CD4-positive, CD25-positive, alpha-beta regulatory T cell (primary cell): ENCODE results near the gene IL4R. TPM values are rescaled to one million over a fixed set of nuclear protein-coding genes. Genes with fewer than 3 reads are reported as not detected.

Experiments
- ATAC-seq, 2 donors: fragments of 150-1000 bp; cut with Tn5 transposase; one replicate each; pipeline ENCODE4 v1.10.0; 2021; ENCODE audit warnings: low read depth in 2 of 2, moderate number of reproducible peaks in 2 of 2, moderate library complexity in 1 of 2
- DNase-seq, 3 donors: peaks; one replicate each; pipeline versions ENCODE4 v3.0.0 to v3.0.0-alpha.2; 2012 to 2022; ENCODE audit warnings: mixed read lengths in 1 of 3
- H3K27ac ChIP-seq: one replicate; pipeline ENCODE4 v1.7.0; 2013; ENCODE audit warnings: mild to moderate bottlenecking, low read length; ENCODE audit not compliant: insufficient read depth, poor library complexity, severe bottlenecking
- H3K27me3 ChIP-seq: one replicate; pipeline ENCODE4 v1.7.0; 2013; ENCODE audit warnings: low read length; ENCODE audit not compliant: control insufficient read depth, insufficient read depth
- H3K36me3 ChIP-seq: one replicate; pipeline ENCODE4 v1.7.0; 2013; ENCODE audit warnings: mild to moderate bottlenecking, low read length, moderate library complexity; ENCODE audit not compliant: control insufficient read depth, insufficient read depth
- H3K4me1 ChIP-seq: 2 replicates; pipeline ENCODE4 v1.7.0; 2013; ENCODE audit warnings: mild to moderate bottlenecking, low read length; ENCODE audit not compliant: insufficient read depth, control insufficient read depth, poor library complexity, severe bottlenecking
- H3K4me3 ChIP-seq: one replicate; pipeline ENCODE4 v1.7.0; 2013; ENCODE audit warnings: low read depth, mild to moderate bottlenecking, low read length, moderate library complexity
- H3K9me3 ChIP-seq, 2 experiments: 1 replicate in 1 of 2; 2 replicates in 1 of 2; pipeline ENCODE4 v1.7.0; 2013; ENCODE audit warnings: low read length in 2 of 2, mild to moderate bottlenecking in 1 of 2, moderate library complexity in 1 of 2; ENCODE audit not compliant: control insufficient read depth in 2 of 2
- H3K27ac Mint-ChIP-seq, 3 donors: one replicate each; pipeline ENCODE4 v1.8.0; 2020 to 2022; ENCODE audit warnings: mild to moderate bottlenecking in 3 of 3, mixed read lengths in 3 of 3, moderate library complexity in 2 of 3
- H3K27me3 Mint-ChIP-seq: one replicate; pipeline ENCODE4 v1.8.0; 2022; ENCODE audit warnings: mild to moderate bottlenecking, mixed read lengths
- H3K36me3 Mint-ChIP-seq: one replicate; pipeline ENCODE4 v1.8.0; 2020; ENCODE audit warnings: mixed read lengths
- H3K4me1 Mint-ChIP-seq, 4 donors: one replicate each; pipeline ENCODE4 v1.8.0; 2020 to 2022; ENCODE audit warnings: mixed read lengths in 4 of 4, mild to moderate bottlenecking in 1 of 4
- H3K4me3 Mint-ChIP-seq, 4 donors: one replicate each; pipeline ENCODE4 v1.8.0; 2020 to 2022; ENCODE audit warnings: mild to moderate bottlenecking in 4 of 4, mixed read lengths in 4 of 4, moderate library complexity in 3 of 4
- H3K9me3 Mint-ChIP-seq, 7 donors: one replicate each; pipeline ENCODE4 v1.8.0; 2020 to 2022; ENCODE audit warnings: mixed read lengths in 7 of 7, mild to moderate bottlenecking in 3 of 7, moderate library complexity in 2 of 7
- polyA plus RNA-seq, 4 donors: library from polyadenylated mRNA; unstranded; fragments of 300-500 nt; fragmentation: Illumina TruSeq; gene quantifications; one replicate each; pipeline ENCODE4 v1.2.3, GENCODE V29; 2021
- total RNA-seq: library from RNA; stranded (reverse); gene quantifications from one replicate; pipeline ENCODE4 v1.2.3, GENCODE V29; 2022

The IL4R gene
- total and polyA plus RNA-seq, 5 donors from 2014 or later = 21.2 to 160 (median 27.4) TPM

DNA sequence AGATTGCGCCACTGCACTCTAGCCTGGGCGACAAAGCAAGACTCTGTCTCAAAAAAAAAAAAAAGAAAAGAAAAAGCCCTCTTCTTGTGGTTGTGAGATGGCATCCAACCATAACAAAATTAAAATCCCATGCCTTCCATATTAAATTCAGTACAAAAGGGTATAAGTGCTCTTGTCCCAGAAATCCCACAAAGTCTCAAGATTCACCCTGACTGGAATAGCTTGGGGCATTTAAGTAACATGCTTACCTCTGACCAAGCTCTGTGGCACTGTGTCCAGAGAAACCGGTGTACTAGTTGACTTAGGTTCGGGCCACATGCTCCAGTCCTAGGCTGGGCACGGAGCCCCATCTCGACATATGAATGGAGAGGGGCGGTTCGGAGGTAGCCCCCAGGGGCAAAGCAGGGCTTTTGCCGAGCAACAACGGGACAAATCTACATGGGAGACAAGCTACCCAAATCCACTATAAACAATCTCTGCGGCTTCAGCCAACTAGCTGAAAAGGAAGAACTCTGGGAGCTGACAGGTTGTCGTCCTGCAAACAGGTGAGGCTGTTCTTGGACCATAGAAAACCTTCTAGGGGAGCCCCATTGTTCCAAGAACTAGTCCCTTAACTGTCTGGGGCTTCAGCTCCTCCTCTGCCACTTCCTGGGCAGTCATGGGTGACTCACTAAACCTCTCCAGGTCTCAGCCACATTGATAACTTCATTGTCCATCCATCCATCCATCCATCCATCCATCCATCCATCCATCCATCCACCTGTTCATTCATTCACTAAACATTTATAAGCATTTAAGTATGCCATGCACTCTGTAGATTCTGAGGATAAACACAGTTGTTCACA, 10.3 kb upstream of the IL4R start:
- Histone ChIP-seq H3K27me3 (no peaks in the 10 kb centered on the region), H3K9me3 (no peaks in the 10 kb centered on the region), H3K27ac (no peak overlapping the region), H3K4me1 (no peaks in the 10 kb centered on the region), H3K36me3 (no peaks in the 10 kb centered on the region), H3K4me3 (no peak overlapping the region)
- Mint-ChIP-seq H3K9me3 (peaks cover 0 to 7% (median 2%) of the 10 kb centered on the region in 7 donors), H3K4me1 (peaks cover 0 to 6% (median 3%) of the 10 kb centered on the region in 4 donors), H3K27me3 (peaks cover 14% of the 10 kb centered on the region), H3K27ac (peak overlapping the region in 1 of 3 donors; percentile 63), H3K4me3 (no peak overlapping the region), H3K36me3 (peaks cover 5% of the 10 kb centered on the region)
- ATAC-seq (no peak), DNase-seq (no peak)

DNA sequence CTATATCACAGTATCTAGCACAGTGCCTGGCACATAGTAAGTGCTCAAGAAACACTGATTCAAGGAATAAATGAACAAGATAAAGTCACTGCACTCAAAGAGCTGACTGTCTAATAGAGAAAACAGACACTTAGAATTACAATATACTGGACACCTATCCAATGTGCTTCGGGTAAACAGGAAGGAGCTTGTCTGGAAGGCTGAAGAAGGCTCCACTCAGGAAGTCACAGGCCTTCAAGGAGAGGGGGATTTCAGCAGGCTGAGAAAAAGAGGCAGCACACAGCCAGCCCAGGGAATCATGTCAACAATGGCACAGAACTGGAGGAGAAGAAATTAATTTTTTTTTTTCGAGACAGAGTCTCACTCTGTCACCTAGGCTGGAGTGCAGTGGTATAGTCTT, 9.7 kb upstream of the IL4R start:
- H3K36me3 ChIP-seq = no peaks in the 10 kb centered on the region
- no peak for DNase-seq
- H3K9me3 ChIP-seq = no peaks in the 10 kb centered on the region
- H3K4me3 ChIP-seq = no peak overlapping the region
- peaks cover 0 to 7% (median 2%) of the 10 kb centered on the region in 7 donors for H3K9me3 Mint-ChIP-seq
- H3K27me3 Mint-ChIP-seq = peaks cover 14% of the 10 kb centered on the region
- ATAC-seq = no peak
- H3K4me1 Mint-ChIP-seq = peaks cover 0 to 6% (median 2%) of the 10 kb centered on the region in 4 donors
- peaks cover 5% of the 10 kb centered on the region for H3K36me3 Mint-ChIP-seq
- H3K4me3 Mint-ChIP-seq = no peak overlapping the region
- no peaks in the 10 kb centered on the region for H3K4me1 ChIP-seq
- H3K27ac ChIP-seq = no peak overlapping the region
- H3K27me3 ChIP-seq = no peaks in the 10 kb centered on the region
- H3K27ac Mint-ChIP-seq = peak overlapping the region in 2 of 3 donors; percentile 63 to 76

DNA sequence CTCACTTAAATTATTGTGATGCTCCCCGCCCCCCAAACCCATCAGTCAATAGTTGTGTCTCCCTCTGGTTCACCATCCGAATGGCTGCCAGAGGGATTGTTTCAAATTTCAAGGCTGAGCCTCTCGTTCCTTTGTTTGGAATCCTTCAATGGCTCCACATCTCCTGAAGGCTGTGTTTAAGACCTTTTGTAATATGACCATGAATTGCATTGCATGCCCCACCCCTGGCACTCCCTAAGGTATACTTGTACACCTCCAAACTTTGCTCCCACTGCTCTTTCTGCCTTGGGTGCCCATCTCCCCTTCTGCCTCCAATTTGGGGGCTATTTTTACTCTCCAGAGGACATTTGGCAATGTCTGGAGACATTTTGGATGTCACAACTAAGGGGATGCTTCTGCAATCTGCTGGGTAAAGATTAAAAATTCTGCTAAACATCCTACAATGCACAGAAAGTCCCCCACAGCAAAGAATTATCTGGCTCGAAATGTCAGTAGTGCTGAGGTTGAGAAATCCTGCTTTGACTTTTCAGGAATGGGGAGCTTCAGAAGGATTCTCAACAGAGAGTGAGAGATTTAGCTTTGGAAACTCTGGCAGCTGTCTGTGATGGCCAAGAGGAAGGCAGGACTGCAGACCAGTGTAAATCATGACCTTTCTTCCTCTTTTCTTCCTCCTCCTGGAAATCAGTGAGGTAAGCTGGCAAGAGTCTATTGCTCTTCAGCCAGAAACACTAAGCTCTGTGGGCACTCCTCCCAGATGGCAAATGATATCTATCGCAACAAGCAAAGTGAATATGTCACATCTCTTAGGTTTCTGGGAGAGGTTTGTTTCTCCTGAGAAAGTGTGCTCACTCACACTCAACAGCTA, 8.7 kb upstream of the IL4R start:
- peaks cover 0 to 6% (median 2%) of the 10 kb centered on the region in 4 donors for H3K4me1 Mint-ChIP-seq
- H3K27me3 ChIP-seq = no peaks in the 10 kb centered on the region
- no peaks in the 10 kb centered on the region for H3K9me3 ChIP-seq
- no peak overlapping the region for H3K4me3 Mint-ChIP-seq
- peaks cover 0 to 7% (median 2%) of the 10 kb centered on the region in 7 donors for H3K9me3 Mint-ChIP-seq
- peaks cover 5% of the 10 kb centered on the region for H3K36me3 Mint-ChIP-seq
- peaks cover 18% of the 10 kb centered on the region for H3K27me3 Mint-ChIP-seq
- no peak overlapping the region for H3K27ac Mint-ChIP-seq
- no peak overlapping the region for H3K27ac ChIP-seq
- no peaks in the 10 kb centered on the region for H3K36me3 ChIP-seq
- ATAC-seq (no peak), DNase-seq (no peak)
- no peaks in the 10 kb centered on the region for H3K4me1 ChIP-seq
- no peak overlapping the region for H3K4me3 ChIP-seq

DNA sequence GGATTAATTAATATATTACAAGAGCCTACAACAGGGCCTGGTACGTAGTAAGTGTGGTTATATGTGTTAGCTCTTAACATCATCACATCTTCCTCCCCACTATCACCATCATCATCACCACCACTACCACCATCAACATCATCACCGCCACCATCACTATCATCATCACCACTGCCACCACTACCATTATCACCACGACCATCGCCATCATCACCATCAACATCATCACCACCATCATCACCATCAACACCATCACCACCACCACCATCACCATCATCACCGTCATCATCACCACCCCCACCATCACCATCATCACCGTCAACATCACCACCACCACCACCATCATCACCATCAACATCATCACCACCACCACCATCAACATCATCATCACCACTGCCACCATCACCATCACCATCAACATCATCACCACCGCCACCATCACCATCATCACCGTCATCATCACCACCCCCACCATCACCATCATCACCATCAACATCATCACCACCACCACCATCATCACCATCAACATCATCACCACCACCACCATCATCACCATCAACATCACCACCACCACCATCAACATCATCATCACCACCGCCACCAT, 7.8 kb upstream of the IL4R start:
- no peaks in the 10 kb centered on the region for H3K9me3 ChIP-seq
- H3K36me3 ChIP-seq = no peaks in the 10 kb centered on the region
- no peaks in the 10 kb centered on the region for H3K4me1 ChIP-seq
- no peak for DNase-seq
- Mint-ChIP-seq H3K9me3 (peaks cover 0 to 7% (median 2%) of the 10 kb centered on the region in 7 donors), H3K4me1 (peaks cover 0 to 7% (median 4%) of the 10 kb centered on the region in 4 donors), H3K36me3 (peaks cover 5% of the 10 kb centered on the region), H3K4me3 (no peak overlapping the region), H3K27ac (peak overlapping the region in 1 of 3 donors; percentile 32), H3K27me3 (peaks cover 22% of the 10 kb centered on the region)
- no peak overlapping the region for H3K4me3 ChIP-seq
- H3K27me3 ChIP-seq = no peaks in the 10 kb centered on the region
- no peak for ATAC-seq
- no peak overlapping the region for H3K27ac ChIP-seq

DNA sequence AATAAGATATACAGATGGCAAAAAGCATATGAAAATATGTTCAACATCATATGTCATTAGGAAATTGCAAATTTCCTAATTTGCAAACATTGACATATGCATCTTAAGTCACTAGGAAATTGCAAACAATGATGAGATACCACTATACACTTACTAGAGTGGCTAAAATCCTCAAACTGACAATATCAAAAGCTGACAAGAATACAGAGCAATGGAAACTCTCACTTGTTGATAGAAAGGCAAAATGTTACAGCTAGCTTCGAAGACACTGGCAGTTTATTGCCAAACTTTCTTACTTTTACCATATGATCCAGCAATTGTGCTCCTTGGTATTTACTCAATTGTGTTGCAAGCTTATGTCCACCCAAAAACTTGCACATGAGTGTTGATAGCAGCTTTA, 5.0 kb upstream of the IL4R start:
- ATAC-seq = no peak
- Histone ChIP-seq H3K4me1 (peaks cover 6% of the 10 kb centered on the region), H3K27ac (no peak overlapping the region), H3K27me3 (no peaks in the 10 kb centered on the region), H3K36me3 (no peaks in the 10 kb centered on the region), H3K9me3 (no peaks in the 10 kb centered on the region), H3K4me3 (no peak overlapping the region)
- Mint-ChIP-seq H3K9me3 (peaks cover 0 to 7% (median 0%) of the 10 kb centered on the region in 7 donors), H3K36me3 (peaks cover 5% of the 10 kb centered on the region), H3K27me3 (peaks cover 22% of the 10 kb centered on the region), H3K27ac (no peak overlapping the region), H3K4me3 (peak overlapping the region in 1 of 4 donors; percentile 14), H3K4me1 (peaks cover 6 to 12% (median 7%) of the 10 kb centered on the region in 4 donors)
- no peak for DNase-seq

DNA sequence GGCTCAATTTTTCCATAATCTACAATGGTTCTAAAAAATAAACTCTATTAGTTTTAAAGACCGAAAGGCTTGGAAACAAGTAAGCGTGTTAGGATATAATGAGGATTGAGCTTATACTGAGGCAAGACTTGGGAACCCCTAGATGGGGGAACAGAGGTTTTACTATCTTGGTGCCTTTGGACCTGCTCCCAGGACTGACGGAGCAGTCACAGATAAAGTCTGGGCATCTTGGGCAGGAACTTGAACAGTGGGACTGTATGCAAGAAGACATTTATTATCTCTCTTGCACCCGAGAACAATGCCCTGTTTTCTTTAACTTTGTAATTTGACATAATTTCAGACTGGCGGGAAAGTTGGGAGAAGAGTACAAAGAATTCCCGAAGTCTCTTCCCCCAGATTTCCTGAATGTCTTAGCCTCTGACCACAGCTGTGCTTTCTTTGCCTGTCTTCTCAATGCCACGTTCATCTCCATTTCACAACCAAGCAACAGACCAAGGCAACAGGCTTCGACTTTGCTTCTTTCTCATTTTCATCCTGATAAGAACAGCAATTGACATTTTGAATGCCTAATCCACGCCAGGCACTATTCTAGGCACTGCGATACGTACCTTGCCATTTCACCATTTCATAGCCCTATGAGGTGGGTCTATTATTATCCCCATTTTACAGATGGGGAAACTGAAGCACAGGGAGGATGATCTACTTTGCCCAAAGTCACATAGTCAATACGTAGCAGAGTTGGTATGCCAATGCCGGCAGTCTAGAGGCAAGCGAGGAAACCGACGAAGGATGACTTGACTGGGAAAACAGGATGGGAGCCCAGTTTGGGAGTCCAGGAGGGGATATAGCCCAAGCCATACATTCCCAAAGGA, 3.0 kb upstream of the IL4R start:
- Mint-ChIP-seq H3K27ac (no peak overlapping the region), H3K4me3 (peak overlapping the region in 2 of 4 donors; percentile 16 to 88), H3K4me1 (peaks cover 10 to 21% (median 13%) of the 10 kb centered on the region in 4 donors), H3K36me3 (peaks cover 5% of the 10 kb centered on the region), H3K27me3 (peaks cover 13% of the 10 kb centered on the region), H3K9me3 (peaks cover 0 to 5% (median 0%) of the 10 kb centered on the region in 7 donors)
- no peaks in the 10 kb centered on the region for H3K36me3 ChIP-seq
- H3K27ac ChIP-seq = no peak overlapping the region
- H3K27me3 ChIP-seq = no peaks in the 10 kb centered on the region
- H3K9me3 ChIP-seq = no peaks in the 10 kb centered on the region
- no peak overlapping the region for H3K4me3 ChIP-seq
- ATAC-seq (no peak), DNase-seq (no peak)
- H3K4me1 ChIP-seq = peaks cover 20% of the 10 kb centered on the region

DNA sequence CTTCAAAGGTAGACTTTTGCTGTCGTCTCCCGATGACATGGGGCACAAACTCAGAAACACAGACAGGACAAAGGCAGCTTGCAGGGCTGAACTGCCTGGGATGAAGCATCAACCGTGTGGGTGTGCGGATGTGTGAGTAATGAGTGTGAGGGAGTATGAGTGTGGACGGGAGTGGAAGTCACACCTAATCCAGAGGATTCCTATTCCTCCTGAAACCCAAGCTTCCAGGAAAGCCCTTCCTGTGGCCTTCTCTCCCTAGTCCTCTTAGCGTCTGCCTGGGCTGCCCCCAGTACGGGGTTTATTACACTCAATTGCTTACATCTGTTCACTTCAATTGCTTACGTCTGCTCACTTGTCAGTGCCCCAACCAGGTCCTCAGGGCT, 2.3 kb upstream of the IL4R start:
- peaks cover 13% of the 10 kb centered on the region for H3K27me3 Mint-ChIP-seq
- H3K4me1 ChIP-seq = peaks cover 27% of the 10 kb centered on the region
- H3K27ac Mint-ChIP-seq = no peak overlapping the region
- DNase-seq (no peak), ATAC-seq (no peak)
- H3K27me3 ChIP-seq = no peaks in the 10 kb centered on the region
- no peaks in the 10 kb centered on the region for H3K9me3 ChIP-seq
- H3K4me1 Mint-ChIP-seq = peaks cover 12 to 28% (median 18%) of the 10 kb centered on the region in 4 donors
- no peaks in the 10 kb centered on the region for H3K36me3 ChIP-seq
- no peak overlapping the region for H3K4me3 ChIP-seq
- peaks cover 0 to 3% (median 0%) of the 10 kb centered on the region in 7 donors for H3K9me3 Mint-ChIP-seq
- no peak overlapping the region for H3K27ac ChIP-seq
- peaks cover 5% of the 10 kb centered on the region for H3K36me3 Mint-ChIP-seq
- peak overlapping the region in 2 of 4 donors; percentile 16 to 88 for H3K4me3 Mint-ChIP-seq
